Epithelial cell of esophagus (primary cell): Measurements from ENCODE around the gene HTR4.

Experiments used
- DNase-seq: peaks from one replicate; pipeline ENCODE4 v3.0.0; 2010; ENCODE audit warnings: low read depth
- H3K4me3 ChIP-seq: 2 replicates; pipeline ENCODE4 v1.5.1; 2011; ENCODE audit warnings: mild to moderate bottlenecking, low read length, control low read depth
- CTCF ChIP-seq: IDR thresholded peaks from 2 replicates; pipeline ENCODE4 v1.5.1; 2011; ENCODE audit warnings: low read depth, mild to moderate bottlenecking, low read length, control low read depth, inconsistent platforms; ENCODE audit not compliant: insufficient read depth; ENCODE audit errors: missing control alignments

The HTR4 gene

GRCh38 chr5:148653836-148654781 lies at the start of gene HTR4:
HTR4 (minus strand) TSS chr5:148654527; CDS start chr5:148637014, 17,513 bp downstream.
- no peak for TF ChIP-seq CTCF
- DNase-seq, result no peak
- no peak within 1 kb of the TSS for H3K4me3 ChIP-seq

GRCh38 chr5:148702019-148702596 lies 47.8 kb upstream of the HTR4 start:
- TF ChIP-seq CTCF, result no peak
- no peak overlapping the region for H3K4me3 ChIP-seq
- no peak for DNase-seq

GRCh38 chr5:148699028-148699427 lies 44.7 kb upstream of the HTR4 start:
- no peak for DNase-seq
- H3K4me3 ChIP-seq, result no peak overlapping the region
- no peak for TF ChIP-seq CTCF

GRCh38 chr5:148697809-148698196 lies 43.5 kb upstream of the HTR4 start:
- no peak for DNase-seq
- no peak overlapping the region for H3K4me3 ChIP-seq
- TF ChIP-seq CTCF, result no peak

- TF ChIP-seq CTCF, result no peak
- H3K4me3 ChIP-seq, result no peak overlapping the region
- DNase-seq, result peak; percentile 10
Measured at GRCh38 chr5:148697180-148697808, 43.0 kb upstream of the HTR4 start.

GRCh38 chr5:148696187-148697036 lies 42.1 kb upstream of the HTR4 start:
- no peak for DNase-seq
- no peak overlapping the region for H3K4me3 ChIP-seq
- no peak for TF ChIP-seq CTCF
